K562 (cell line): ENCODE results near the gene KMT2C.
A peak's percentile ranks its signal among the peaks of the same experiment; 100 is the strongest.
"Not testable (repeated sequence)": the region's sequence is repeated elsewhere in the genome, so short reads cannot be mapped to it uniquely, and the experiment has no call there.

Source experiments
- E2F5 ChIP-seq: sonication (generic); formaldehyde crosslinking; IDR thresholded peaks from 2 replicates; pipeline ENCODE4 v1.8.0; 2022; ENCODE audit warnings: mild to moderate bottlenecking, missing genetic modification reagents
- POLR2A ChIP-seq: fragments of 450-650 bp; conservative IDR thresholded peaks from 2 replicates; pipeline ENCODE4 v1.6.1; 2016
- PTBP1 ChIP-seq: fragments of 200-400 bp; formaldehyde crosslinking; IDR thresholded peaks from 2 replicates; pipeline ENCODE4 v1.6.1; 2017; ENCODE audit warnings: low read depth, low read length
- SPI1 ChIP-seq: IDR thresholded peaks from 2 replicates; pipeline ENCODE4 v1.6.1; 2011; ENCODE audit warnings: low read depth, low read length, control low read depth, borderline replicate concordance
- STAT5B ChIP-seq: fragments of 250-450 bp; sonication (Bioruptor Pico); IDR thresholded peaks from 2 replicates; pipeline ENCODE4 v1.8.0; 2021; ENCODE audit warnings: mild to moderate bottlenecking, inconsistent platforms
- ZNF561 ChIP-seq: fragments of 450-650 bp; formaldehyde crosslinking; conservative IDR thresholded peaks from 2 replicates; pipeline ENCODE4 v1.4.0; 2020; ENCODE audit warnings: mild to moderate bottlenecking, moderate library complexity

GRCh38 chr7:152441168-152441567, 5.4 kb upstream of the KMT2C start:
- TF ChIP-seq POLR2A; ZNF561 (CRISPR knock-in tag); E2F5 (CRISPR knock-in tag); PTBP1; STAT5B (CRISPR knock-in tag): not testable (repeated sequence)
- TF ChIP-seq SPI1 = peak; percentile 26; the same call in 1 of the 2 replicates
